H1 (cell line): ENCODE results near the gene CEP126. TPM values are rescaled to one million over a fixed set of nuclear protein-coding genes. Genes with fewer than 3 reads are reported as not detected.

Source experiments
- CTCF ChIA-PET: fragments of 300-600 bp; sonication (Branson Sonifier 250); formaldehyde crosslinking; loops from one replicate; lab custom pipeline; 2021; ENCODE audit not compliant: partially characterized antibody; lab: Charles Lee
- POLR2A ChIA-PET: fragments of 300-600 bp; sonication (Branson Sonifier 250); formaldehyde crosslinking; loops from one replicate; lab custom pipeline; 2021; ENCODE audit warnings: inconsistent platforms; ENCODE audit not compliant: partially characterized antibody; lab: Charles Lee
- DNase-seq, 2 experiments: peaks; one replicate each; pipeline versions ENCODE4 v3.0.0 to v3.0.0-alpha.2; 2010 to 2022; ENCODE audit warnings: low spot score in 2 of 2, low read depth in 1 of 2, mixed read lengths in 1 of 2
- FAIRE-seq: peaks from 2 replicates; lab custom pipeline; 2011; peaks lifted over from hg19 to GRCh38; lab: Jason Lieb, UNC
- H2AFZ ChIP-seq: 2 replicates; pipeline ENCODE4 v1.8.1; 2012; ENCODE audit warnings: low read length, inconsistent platforms
- H2AK5ac ChIP-seq: 2 replicates; pipeline ENCODE4 v1.6.1; 2013; ENCODE audit warnings: low read depth, low read length
- H2BK120ac ChIP-seq: replicated peaks from 2 replicates; pipeline ENCODE3; 2013; ENCODE audit warnings: low read depth, low read length, inconsistent platforms
- H2BK12ac ChIP-seq: 2 replicates; pipeline ENCODE4 v1.6.1; 2013; ENCODE audit warnings: low read depth, low read length
- H2BK15ac ChIP-seq: 2 replicates; pipeline ENCODE4 v1.6.1; 2013; ENCODE audit warnings: low read length
- H2BK20ac ChIP-seq: 2 replicates; pipeline ENCODE4 v1.6.1; 2013; ENCODE audit warnings: low read length
- H2BK5ac ChIP-seq: 2 replicates; pipeline ENCODE4 v1.6.1; 2013; ENCODE audit warnings: low read depth, low read length
- H3K14ac ChIP-seq: 2 replicates; pipeline ENCODE4 v1.6.1; 2013; ENCODE audit warnings: inconsistent platforms; ENCODE audit not compliant: insufficient read length
- H3K18ac ChIP-seq: 2 replicates; pipeline ENCODE4 v1.6.1; 2013; ENCODE audit warnings: low read length; ENCODE audit errors: extremely low read depth
- H3K23ac ChIP-seq: 2 replicates; pipeline ENCODE4 v1.6.1; 2013; ENCODE audit warnings: inconsistent platforms; ENCODE audit not compliant: insufficient read length
- H3K23me2 ChIP-seq: 2 replicates; pipeline ENCODE4 v1.6.1; 2013; ENCODE audit warnings: low read depth, low read length
- H3K27ac ChIP-seq: 2 replicates; pipeline ENCODE4 v1.6.1; 2011; ENCODE audit warnings: low read depth, low read length, inconsistent platforms
- H3K27me3 ChIP-seq, 4 experiments: replicated peaks in 1 of 4; 1 replicate in 1 of 4; 2 replicates in 3 of 4; pipeline versions ENCODE4 v1.6.1 to v1.8.1; 2011 to 2013; ENCODE audit warnings: low read length in 3 of 4, mild to moderate bottlenecking in 3 of 4, inconsistent platforms in 2 of 4, mixed read lengths in 2 of 4, moderate library complexity in 1 of 4; ENCODE audit not compliant: control insufficient read depth in 3 of 4, insufficient read depth in 3 of 4; ENCODE audit errors: extremely low read depth in 1 of 4
- H3K36me3 ChIP-seq, 4 experiments: 2 replicates each; pipeline versions ENCODE4 v1.6.1 to v1.8.1; 2011 to 2013; ENCODE audit warnings: mild to moderate bottlenecking in 4 of 4, low read length in 3 of 4, moderate library complexity in 2 of 4, control low read depth in 1 of 4, inconsistent platforms in 1 of 4; ENCODE audit not compliant: insufficient read depth in 4 of 4, control insufficient read depth in 2 of 4
- H3K4ac ChIP-seq: replicated peaks from 2 replicates; pipeline ENCODE3; 2013; ENCODE audit warnings: low read length, low read depth, mixed read lengths, inconsistent platforms; ENCODE audit not compliant: insufficient read length
- H3K4me1 ChIP-seq, 4 experiments: replicated peaks in 1 of 4; 1 replicate in 1 of 4; 2 replicates in 3 of 4; pipeline versions ENCODE4 v1.6.1 to v1.8.1; 2011 to 2013; ENCODE audit warnings: low read length in 3 of 4, inconsistent platforms in 2 of 4, mixed read lengths in 1 of 4; ENCODE audit not compliant: insufficient read depth in 4 of 4, control insufficient read depth in 3 of 4
- H3K4me2 ChIP-seq, 2 experiments: 2 replicates each; pipeline versions ENCODE4 v1.6.1 to v1.8.1; 2011 to 2013; ENCODE audit warnings: low read depth in 2 of 2, low read length in 2 of 2, control low read depth in 1 of 2, inconsistent platforms in 1 of 2, mild to moderate bottlenecking in 1 of 2; ENCODE audit not compliant: insufficient read depth in 1 of 2
- H3K4me3 ChIP-seq, 4 experiments: fragments of 200-600, 300-600 bp in 1 of 4; sonication (generic), shearing (Covaris generic), sonication (Bioruptor Twin) in 1 of 4; 2 replicates each; pipeline versions ENCODE4 v1.5.1 to v1.8.1; 2011 to 2016; ENCODE audit warnings: low read length in 4 of 4, low read depth in 3 of 4, control low read depth in 2 of 4, inconsistent platforms in 2 of 4, mild to moderate bottlenecking in 2 of 4, mixed read lengths in 1 of 4, moderate library complexity in 1 of 4; ENCODE audit not compliant: insufficient read depth in 2 of 4; ENCODE audit errors: extremely low read depth in 1 of 4
- H3K56ac ChIP-seq: replicated peaks from 2 replicates; pipeline ENCODE3; 2013; ENCODE audit warnings: low read depth, mild to moderate bottlenecking, mixed read lengths, low read length, inconsistent platforms; ENCODE audit not compliant: insufficient read length
- H3K79me1 ChIP-seq: 2 replicates; pipeline ENCODE4 v1.6.1; 2013; ENCODE audit warnings: low read depth, low read length, control low read depth
- H3K79me2 ChIP-seq, 2 experiments: 2 replicates each; pipeline versions ENCODE4 v1.6.1 to v1.8.1; 2012 to 2013; ENCODE audit warnings: low read length in 2 of 2, mild to moderate bottlenecking in 2 of 2, inconsistent platforms in 1 of 2; ENCODE audit not compliant: insufficient read depth in 2 of 2, control insufficient read depth in 1 of 2
- H3K9ac ChIP-seq, 4 experiments: replicated peaks in 1 of 4; 1 replicate in 1 of 4; 2 replicates in 3 of 4; pipeline versions ENCODE4 v1.6.1 to v1.8.1; 2011 to 2013; ENCODE audit warnings: low read depth in 3 of 4, low read length in 3 of 4, control low read depth in 2 of 4, mild to moderate bottlenecking in 2 of 4, moderate library complexity in 2 of 4, inconsistent platforms in 1 of 4; ENCODE audit errors: extremely low read depth in 1 of 4
- H3K9me3 ChIP-seq, 2 experiments: 2 replicates each; pipeline versions ENCODE4 v1.6.1 to v1.8.1; 2012 to 2013; ENCODE audit warnings: mild to moderate bottlenecking in 2 of 2, moderate library complexity in 2 of 2, control low read depth in 1 of 2, inconsistent platforms in 1 of 2, low read depth in 1 of 2, low read length in 1 of 2, mixed read lengths in 1 of 2; ENCODE audit not compliant: insufficient read depth in 2 of 2
- H4K20me1 ChIP-seq, 2 experiments: replicated peaks in 1 of 2; 2 replicates each; pipeline versions ENCODE3 to v1.8.1; 2011 to 2013; ENCODE audit warnings: inconsistent platforms in 2 of 2, low read length in 2 of 2, mild to moderate bottlenecking in 1 of 2; ENCODE audit not compliant: insufficient read depth in 2 of 2, control insufficient read depth in 1 of 2
- H4K5ac ChIP-seq: 2 replicates; pipeline ENCODE4 v1.6.1; 2013; ENCODE audit warnings: low read length, low read depth, mixed read lengths, inconsistent platforms; ENCODE audit not compliant: insufficient read length
- H4K8ac ChIP-seq: 2 replicates; pipeline ENCODE4 v1.8.0; 2013; ENCODE audit warnings: mild to moderate bottlenecking, moderate library complexity, low read length, inconsistent platforms; ENCODE audit not compliant: insufficient read depth; ENCODE audit errors: extremely low read depth
- H4K91ac ChIP-seq: replicated peaks from 2 replicates; pipeline ENCODE3; 2013; ENCODE audit warnings: low read length, mixed read lengths, inconsistent platforms; ENCODE audit not compliant: insufficient read length
- POLR2AphosphoS5 ChIP-seq: IDR thresholded peaks from 2 replicates; pipeline ENCODE4 v1.6.1; 2011; ENCODE audit warnings: low read depth, low read length
- WGBS, 2 experiments: shearing (Covaris generic) in 1 of 2; methylation state at CpG; one replicate each; pipeline versions ENCODE4 v1.1.6 to v1.1.7; 2013 to 2015; ENCODE audit warnings: low lambda C conversion rate in 2 of 2, mixed read lengths in 2 of 2, inconsistent platforms in 1 of 2, low coverage in 1 of 2, missing lambda C conversion rate in 1 of 2; ENCODE audit not compliant: insufficient replicate concordance in 2 of 2, insufficient coverage in 1 of 2, insufficient read length in 1 of 2; ENCODE audit errors: extremely low coverage in 1 of 2, missing lambda C conversion rate in 1 of 2; 5-methylcytosine and 5-hydroxymethylcytosine counted together
- polyA plus RNA-seq, 7 experiments: library from polyadenylated mRNA; depleted of rRNA in 3 of 7; stranded (reverse) in 5 of 7; unstranded in 2 of 7; fragments of >200 nt in 5 of 7; fragments of 200-250 nt in 2 of 7; gene quantifications; 1 replicate in 5 of 7; 2 replicates in 1 of 7; 4 replicates in 1 of 7; pipeline versions ENCODE4 v1.2.1 to v1.2.3, GENCODE V29; 2011 to 2013; ENCODE audit warnings: missing spikeins in 2 of 7, mixed read lengths in 2 of 7
- total RNA-seq: library from RNA; stranded (reverse); fragmentation: NEBNext Ultra II Directional; extraction: Animal tissue kit (Norgen Biotek cat#: 25700); gene quantifications from 2 replicates; pipeline ENCODE4 v1.2.1, GENCODE V29; 2021

The CEP126 gene
- total and polyA plus RNA-seq, 2 of the 8 experiments (the other 6 are each of a cell fraction or from before 2014, with no cell fraction given) = 0.76 to 1.9 TPM

GRCh38 chr11:101885631-101886030 lies 29.2 kb upstream of the CEP126 start:
- H2BK120ac ChIP-seq = no peak overlapping the region
- TF ChIP-seq POLR2AphosphoS5 = no peak
- H4K5ac ChIP-seq = no peak overlapping the region
- no peak overlapping the region for H2AFZ ChIP-seq
- no peak overlapping the region for H3K23ac ChIP-seq
- H2BK5ac ChIP-seq = no peak overlapping the region
- no peak overlapping the region for H2BK20ac ChIP-seq
- H3K79me1 ChIP-seq = no peaks in the 10 kb centered on the region
- no peak overlapping the region for H3K56ac ChIP-seq
- H3K4me1 ChIP-seq = no peaks in the 10 kb centered on the region
- no peaks in the 10 kb centered on the region for H4K20me1 ChIP-seq
- H2AK5ac ChIP-seq = no peak overlapping the region
- no peak overlapping the region for H3K9ac ChIP-seq
- no peak overlapping the region for H2BK12ac ChIP-seq
- H3K4me2 ChIP-seq = no peak overlapping the region
- no peak overlapping the region for H4K91ac ChIP-seq
- H4K8ac ChIP-seq = no peak overlapping the region; the same call in 1 of the 2 replicates
- H3K27me3 ChIP-seq = no peaks in the 10 kb centered on the region
- H3K23me2 ChIP-seq = no peaks in the 10 kb centered on the region
- no peak overlapping the region for H2BK15ac ChIP-seq
- WGBS, 2 experiments = 83 to 100% methylated on average over 2 to 4 of the region's 4 CpGs
- no peak overlapping the region for H3K14ac ChIP-seq
- DNase-seq = no peak
- H3K9me3 ChIP-seq = no peaks in the 10 kb centered on the region
- H3K27ac ChIP-seq = no peak overlapping the region
- no peak overlapping the region for H3K18ac ChIP-seq
- no peak overlapping the region for H3K4ac ChIP-seq
- H3K79me2 ChIP-seq = no peaks in the 10 kb centered on the region
- ChIA-PET CTCF (interaction anchor here (1.7 kb wide), 1 partner anchor 24 kb away, joined by 6 read pairs; no protein-coding TSS in a partner anchor), POLR2A (no interaction called here)
- FAIRE-seq = no peak
- H3K36me3 ChIP-seq = no peaks in the 10 kb centered on the region
- no peak overlapping the region for H3K4me3 ChIP-seq
